Keratinocyte (primary cell): ENCODE data around the gene TTC13.

Experiments
- EZH2 ChIP-seq: IDR thresholded peaks from one replicate; pipeline ENCODE4 v1.6.1; 2012; ENCODE audit warnings: inconsistent platforms, mild to moderate bottlenecking, low read length, moderate library complexity
- TF ChIP-seq, protein P1 (sequence below), 3 experiments: IDR thresholded peaks in 1 of 3; conservative IDR thresholded peaks in 1 of 3; optimal IDR thresholded peaks in 1 of 3; 2 replicates in 2 of 3; 3 replicates in 1 of 3; pipeline versions ENCODE3 to v1.5.1; 2011; ENCODE audit warnings: low read length in 3 of 3, mild to moderate bottlenecking in 3 of 3, moderate library complexity in 2 of 3, control low read depth in 1 of 3, inconsistent platforms in 1 of 3; ENCODE audit not compliant: insufficient read depth in 2 of 3; ENCODE audit errors: extremely low read depth in 1 of 3

DNA sequence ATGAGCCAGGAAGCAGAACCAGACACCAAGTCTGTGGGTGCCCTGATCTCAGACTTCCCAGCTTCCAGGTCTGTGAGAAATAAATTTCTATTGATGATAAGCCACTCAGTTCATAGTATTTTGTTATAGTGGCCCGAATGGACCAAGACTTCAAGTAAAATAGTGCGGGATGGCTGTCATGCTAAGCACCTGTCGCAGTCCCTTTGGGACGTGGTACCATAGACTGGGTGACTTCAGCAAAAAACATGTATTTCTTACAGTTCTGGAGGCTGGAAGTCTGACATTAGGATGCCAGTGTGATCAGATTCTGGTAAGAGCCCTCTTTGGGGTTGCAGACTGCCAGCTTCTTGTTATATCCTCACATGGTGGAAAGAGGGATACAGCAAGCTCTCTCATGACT, 107.7 kb downstream of the TTC13 start:
- TF ChIP-seq, protein P1, sequence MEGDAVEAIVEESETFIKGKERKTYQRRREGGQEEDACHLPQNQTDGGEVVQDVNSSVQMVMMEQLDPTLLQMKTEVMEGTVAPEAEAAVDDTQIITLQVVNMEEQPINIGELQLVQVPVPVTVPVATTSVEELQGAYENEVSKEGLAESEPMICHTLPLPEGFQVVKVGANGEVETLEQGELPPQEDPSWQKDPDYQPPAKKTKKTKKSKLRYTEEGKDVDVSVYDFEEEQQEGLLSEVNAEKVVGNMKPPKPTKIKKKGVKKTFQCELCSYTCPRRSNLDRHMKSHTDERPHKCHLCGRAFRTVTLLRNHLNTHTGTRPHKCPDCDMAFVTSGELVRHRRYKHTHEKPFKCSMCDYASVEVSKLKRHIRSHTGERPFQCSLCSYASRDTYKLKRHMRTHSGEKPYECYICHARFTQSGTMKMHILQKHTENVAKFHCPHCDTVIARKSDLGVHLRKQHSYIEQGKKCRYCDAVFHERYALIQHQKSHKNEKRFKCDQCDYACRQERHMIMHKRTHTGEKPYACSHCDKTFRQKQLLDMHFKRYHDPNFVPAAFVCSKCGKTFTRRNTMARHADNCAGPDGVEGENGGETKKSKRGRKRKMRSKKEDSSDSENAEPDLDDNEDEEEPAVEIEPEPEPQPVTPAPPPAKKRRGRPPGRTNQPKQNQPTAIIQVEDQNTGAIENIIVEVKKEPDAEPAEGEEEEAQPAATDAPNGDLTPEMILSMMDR (optimal IDR thresholded peaks at IDR 0.05 in 1 of 3, IDR thresholded peaks at IDR 0.05 in 1 of 3, conservative IDR thresholded peaks at IDR 0.05 in 1 of 3; ENCODE audit: extremely low read depth in 1 of 3, insufficient read depth in 2 of 3, low read length in 3 of 3): no peak
- no peak for TF ChIP-seq EZH2
